ENCODE measurements around the gene MIDN. TPM values are rescaled to one million over a fixed set of nuclear protein-coding genes. Genes with fewer than 3 reads are reported as not detected.

MIDN gene
- total and polyA plus RNA-seq, 10 of the 15 experiments (the other 5 are each of a cell fraction or from before 2014, with no cell fraction given) = 0.38 to 51.5 (median 7.2) TPM

DNA sequence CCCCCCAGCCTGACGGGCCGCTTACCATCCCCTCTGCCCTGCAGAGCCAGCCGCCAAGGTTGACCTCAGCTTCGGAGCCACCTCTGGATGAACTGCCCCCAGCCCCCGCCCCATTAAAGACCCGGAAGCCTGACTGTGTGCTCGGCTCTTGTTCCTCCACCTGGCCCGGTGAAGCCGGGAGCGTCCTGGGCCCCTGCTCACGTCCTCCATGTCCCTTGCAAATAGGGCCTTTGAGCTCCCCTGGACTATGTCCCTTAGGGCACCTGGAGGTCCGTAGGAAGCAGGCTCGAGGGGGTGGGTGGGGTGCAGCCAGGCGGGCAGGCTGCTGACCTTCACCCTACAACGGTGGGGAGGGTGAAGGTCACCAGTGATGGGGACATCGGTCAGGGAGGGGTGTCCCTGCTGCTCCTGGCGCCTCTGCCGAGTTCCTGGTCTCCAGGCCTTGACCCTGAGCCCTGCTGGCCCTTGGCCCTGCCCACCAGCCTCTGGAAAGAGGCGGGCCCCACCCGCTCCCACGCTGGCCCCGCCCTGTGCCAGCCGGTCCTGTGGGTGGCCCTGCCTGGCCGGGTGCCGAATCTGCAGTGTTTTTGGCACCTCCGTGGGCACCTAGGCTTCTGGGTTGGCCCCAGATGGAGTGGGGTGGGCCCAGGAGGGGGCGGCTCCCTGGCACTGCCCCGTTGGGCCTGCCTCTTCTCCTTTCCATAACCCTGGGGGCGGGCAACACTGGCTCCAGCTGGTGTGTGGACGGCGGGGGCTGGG is 3.5 kb upstream of the MIDN start:
- H3K27ac ChIP-seq (ENCODE audit: control insufficient read depth, insufficient read depth) = no peak overlapping the region
- H3K4me1 ChIP-seq (ENCODE audit: control insufficient read depth, insufficient read depth, low read length) = peaks cover 30% of the 10 kb centered on the region
- WGBS (ENCODE audit: insufficient coverage, insufficient replicate concordance, low lambda C conversion rate, missing lambda C conversion rate) = 26% methylated on average over 31 of the region's 31 CpGs
- no peaks in the 10 kb centered on the region for H4K20me1 ChIP-seq (ENCODE audit: control insufficient read depth, insufficient read depth)
- peak; percentile 9; the same call in 1 of the 3 replicates for ATAC-seq
- in situ Hi-C loops (cut with MboI) (no loop called here), intact Hi-C loops (cut with micrococcal nuclease; ENCODE audit: unreplicated experiment) (loop anchor here (1.0 to 10.0 kb wide), 3 partner anchors 21 to 320 kb away; partner anchors contain the start of genes ARID3A and GPX4)
- RAD21 ChIA-PET (ENCODE audit: unreplicated experiment) = interaction anchor here (0.6 to 5.1 kb wide), 22 partner anchors 8 to 321 kb away, joined by 3 to 336 read pairs (median 4); partner anchors contain the start of genes ARHGAP45, CIRBP, FAM174C and NDUFS7
- SMC1A ChIA-PET (ENCODE audit: uncharacterized antibody, unreplicated experiment) = interaction anchor here (0.7 to 6.9 kb wide), 10 partner anchors 8 to 143 kb away, joined by 3 to 172 read pairs (median 4); partner anchors contain the start of genes CIRBP and FAM174C
- H3K9me3 ChIP-seq (replicated peaks; ENCODE audit: control insufficient read depth, insufficient read depth, low read length) = no peaks in the 10 kb centered on the region
- no peak overlapping the region; the same call in 1 of the 2 replicates for H3K9ac ChIP-seq (ENCODE audit: control insufficient read depth, insufficient read depth, low read length)
- FAIRE-seq = no peak
- H3K4me3 ChIP-seq = peak overlapping the region; percentile 57
- H2AFZ ChIP-seq (ENCODE audit: control insufficient read depth, low read depth, low read length) = no peak overlapping the region
- no TSS peak for BruUV-seq (replicated peaks)
- DNase-seq (ENCODE audit: low read depth, low spot score) = no peak
- no peaks in the 10 kb centered on the region; a peak in 2 of 4 replicates for H3K36me3 ChIP-seq (ENCODE audit: control insufficient read depth in 2 of 2, insufficient read depth in 2 of 2, low read length in 1 of 2)
- H3K4me2 ChIP-seq (ENCODE audit: control insufficient read depth, insufficient read depth) = peak overlapping the region; percentile 66
- no peaks in the 10 kb centered on the region for H3K27me3 ChIP-seq (replicated peaks in 1 of 2; ENCODE audit: control insufficient read depth in 2 of 2, insufficient read depth in 2 of 2, low read length in 1 of 2)
- CTCF ChIA-PET = interaction anchor here (0.6 to 6.1 kb wide), 34 partner anchors 8 to 297 kb away, joined by 3 to 363 read pairs (median 4); partner anchors contain the start of genes ARHGAP45, CIRBP, FAM174C and WDR18
- POLR2A ChIA-PET = interaction anchor here (0.6 to 7.7 kb wide), 9 partner anchors 8 to 128 kb away, joined by 3 to 184 read pairs (median 5); partner anchors contain the start of genes CIRBP and FAM174C
- TF ChIP-seq, protein P1, sequence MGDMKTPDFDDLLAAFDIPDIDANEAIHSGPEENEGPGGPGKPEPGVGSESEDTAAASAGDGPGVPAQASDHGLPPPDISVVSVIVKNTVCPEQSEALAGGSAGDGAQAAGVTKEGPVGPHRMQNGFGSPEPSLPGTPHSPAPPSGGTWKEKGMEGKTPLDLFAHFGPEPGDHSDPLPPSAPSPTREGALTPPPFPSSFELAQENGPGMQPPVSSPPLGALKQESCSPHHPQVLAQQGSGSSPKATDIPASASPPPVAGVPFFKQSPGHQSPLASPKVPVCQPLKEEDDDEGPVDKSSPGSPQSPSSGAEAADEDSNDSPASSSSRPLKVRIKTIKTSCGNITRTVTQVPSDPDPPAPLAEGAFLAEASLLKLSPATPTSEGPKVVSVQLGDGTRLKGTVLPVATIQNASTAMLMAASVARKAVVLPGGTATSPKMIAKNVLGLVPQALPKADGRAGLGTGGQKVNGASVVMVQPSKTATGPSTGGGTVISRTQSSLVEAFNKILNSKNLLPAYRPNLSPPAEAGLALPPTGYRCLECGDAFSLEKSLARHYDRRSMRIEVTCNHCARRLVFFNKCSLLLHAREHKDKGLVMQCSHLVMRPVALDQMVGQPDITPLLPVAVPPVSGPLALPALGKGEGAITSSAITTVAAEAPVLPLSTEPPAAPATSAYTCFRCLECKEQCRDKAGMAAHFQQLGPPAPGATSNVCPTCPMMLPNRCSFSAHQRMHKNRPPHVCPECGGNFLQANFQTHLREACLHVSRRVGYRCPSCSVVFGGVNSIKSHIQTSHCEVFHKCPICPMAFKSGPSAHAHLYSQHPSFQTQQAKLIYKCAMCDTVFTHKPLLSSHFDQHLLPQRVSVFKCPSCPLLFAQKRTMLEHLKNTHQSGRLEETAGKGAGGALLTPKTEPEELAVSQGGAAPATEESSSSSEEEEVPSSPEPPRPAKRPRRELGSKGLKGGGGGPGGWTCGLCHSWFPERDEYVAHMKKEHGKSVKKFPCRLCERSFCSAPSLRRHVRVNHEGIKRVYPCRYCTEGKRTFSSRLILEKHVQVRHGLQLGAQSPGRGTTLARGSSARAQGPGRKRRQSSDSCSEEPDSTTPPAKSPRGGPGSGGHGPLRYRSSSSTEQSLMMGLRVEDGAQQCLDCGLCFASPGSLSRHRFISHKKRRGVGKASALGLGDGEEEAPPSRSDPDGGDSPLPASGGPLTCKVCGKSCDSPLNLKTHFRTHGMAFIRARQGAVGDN (IDR thresholded peaks at IDR 0.05) = no peak
- TF ChIP-seq, protein P2, sequence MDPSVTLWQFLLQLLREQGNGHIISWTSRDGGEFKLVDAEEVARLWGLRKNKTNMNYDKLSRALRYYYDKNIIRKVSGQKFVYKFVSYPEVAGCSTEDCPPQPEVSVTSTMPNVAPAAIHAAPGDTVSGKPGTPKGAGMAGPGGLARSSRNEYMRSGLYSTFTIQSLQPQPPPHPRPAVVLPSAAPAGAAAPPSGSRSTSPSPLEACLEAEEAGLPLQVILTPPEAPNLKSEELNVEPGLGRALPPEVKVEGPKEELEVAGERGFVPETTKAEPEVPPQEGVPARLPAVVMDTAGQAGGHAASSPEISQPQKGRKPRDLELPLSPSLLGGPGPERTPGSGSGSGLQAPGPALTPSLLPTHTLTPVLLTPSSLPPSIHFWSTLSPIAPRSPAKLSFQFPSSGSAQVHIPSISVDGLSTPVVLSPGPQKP (IDR thresholded peaks at IDR 0.05; ENCODE audit: low read depth, low read length) = 0 out of 2 replicates have a peak, but pooled peaks have one; percentile 0
- no peak for TF ChIP-seq ETV6 (conservative IDR thresholded peaks at IDR 0.05 in 1 of 2, IDR thresholded peaks at IDR 0.05 in 1 of 2; ENCODE audit: borderline replicate concordance in 1 of 2, low read depth in 1 of 2)
- 0 out of 2 replicates have a peak, but pooled peaks have one; percentile 2 for TF ChIP-seq CREB1 (IDR thresholded peaks at IDR 0.05; ENCODE audit: low read depth)
- TF ChIP-seq DPF2 (IDR thresholded peaks at IDR 0.05) = 0 out of 2 replicates have a peak, but pooled peaks have one; percentile 47
- TF ChIP-seq, protein P3, sequence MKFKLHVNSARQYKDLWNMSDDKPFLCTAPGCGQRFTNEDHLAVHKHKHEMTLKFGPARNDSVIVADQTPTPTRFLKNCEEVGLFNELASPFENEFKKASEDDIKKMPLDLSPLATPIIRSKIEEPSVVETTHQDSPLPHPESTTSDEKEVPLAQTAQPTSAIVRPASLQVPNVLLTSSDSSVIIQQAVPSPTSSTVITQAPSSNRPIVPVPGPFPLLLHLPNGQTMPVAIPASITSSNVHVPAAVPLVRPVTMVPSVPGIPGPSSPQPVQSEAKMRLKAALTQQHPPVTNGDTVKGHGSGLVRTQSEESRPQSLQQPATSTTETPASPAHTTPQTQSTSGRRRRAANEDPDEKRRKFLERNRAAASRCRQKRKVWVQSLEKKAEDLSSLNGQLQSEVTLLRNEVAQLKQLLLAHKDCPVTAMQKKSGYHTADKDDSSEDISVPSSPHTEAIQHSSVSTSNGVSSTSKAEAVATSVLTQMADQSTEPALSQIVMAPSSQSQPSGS (IDR thresholded peaks at IDR 0.05; ENCODE audit: low read length) = no peak
- TF ChIP-seq JUND (IDR thresholded peaks at IDR 0.05; ENCODE audit: low read depth, low read length) = no peak
- no peak for TF ChIP-seq ATF7 (IDR thresholded peaks at IDR 0.05; ENCODE audit: low read depth)
- TF ChIP-seq WRNIP1 (IDR thresholded peaks at IDR 0.05; ENCODE audit: borderline replicate concordance, low read depth, low read length) = no peak
- TF ChIP-seq TARDBP (IDR thresholded peaks at IDR 0.05; ENCODE audit: borderline replicate concordance) = no peak
- 0 out of 2 replicates have a peak, but pooled peaks have one; percentile 44 for TF ChIP-seq HDGF (IDR thresholded peaks at IDR 0.05)
- no peak for TF ChIP-seq MYC (IDR thresholded peaks at IDR 0.05; ENCODE audit: insufficient read depth, insufficient read length, insufficient replicate concordance, low read length, severe bottlenecking)
- peaks cover 20% of the 10 kb centered on the region for H3K79me2 ChIP-seq (ENCODE audit: control insufficient read depth, insufficient read depth, low read length)

Measured in GM12878 (cell line).